ENCODE measurements around the gene LAMA2. TPM values are rescaled to one million over a fixed set of nuclear protein-coding genes. Genes with fewer than 3 reads are reported as not detected.

LAMA2 gene
- total RNA-seq, 4 donors from 2014 or later: 15.4 to 55.3 (median 38.7) TPM

GRCh38 chr6:129417416-129418086 is 534.6 kb downstream of the LAMA2 start:
- Histone ChIP-seq H3K36me3 (no peaks in the 10 kb centered on the region), H3K27ac (no peak overlapping the region), H3K4me3 (no peak overlapping the region), H3K9me3 (no peaks in the 10 kb centered on the region), H3K4me1 (no peaks in the 10 kb centered on the region), H3K27me3 (no peaks in the 10 kb centered on the region)
- no peak for DNase-seq
- TF ChIP-seq POLR2A (IDR thresholded peaks at IDR 0.05) (no peak), CTCF (IDR thresholded peaks at IDR 0.05) (no peak)

- H3K4me3 ChIP-seq: no peak overlapping the region
- H3K27me3 ChIP-seq: no peaks in the 10 kb centered on the region
- no peaks in the 10 kb centered on the region for H3K4me1 ChIP-seq
- no peaks in the 10 kb centered on the region for H3K9me3 ChIP-seq
- H3K27ac ChIP-seq: no peak overlapping the region
- TF ChIP-seq POLR2A (IDR thresholded peaks at IDR 0.05) (no peak), CTCF (IDR thresholded peaks at IDR 0.05) (no peak)
- DNase-seq: no peak
- H3K36me3 ChIP-seq: no peaks in the 10 kb centered on the region
These were observed 536.4 kb downstream of the LAMA2 start for GRCh38 chr6:129419324-129419723.

GRCh38 chr6:129426343-129426742 is 543.4 kb downstream of the LAMA2 start:
- no peak for DNase-seq
- H3K27me3 ChIP-seq: no peaks in the 10 kb centered on the region

GRCh38 chr6:129429956-129430355 is 547.0 kb downstream of the LAMA2 start:
- H3K27ac ChIP-seq: no peak overlapping the region
- H3K9me3 ChIP-seq: no peaks in the 10 kb centered on the region
- H3K27me3 ChIP-seq: no peaks in the 10 kb centered on the region
- H3K4me3 ChIP-seq: no peak overlapping the region
- TF ChIP-seq POLR2A (IDR thresholded peaks at IDR 0.05) (no peak), CTCF (IDR thresholded peaks at IDR 0.05) (no peak)
- no peaks in the 10 kb centered on the region for H3K36me3 ChIP-seq
- DNase-seq: no peak
- no peaks in the 10 kb centered on the region for H3K4me1 ChIP-seq

More at GRCh38 chr6:129426343-129426742, 543.4 kb downstream of the LAMA2 start:
- Histone ChIP-seq H3K27ac (no peak overlapping the region), H3K4me3 (no peak overlapping the region), H3K9me3 (no peaks in the 10 kb centered on the region), H3K36me3 (no peaks in the 10 kb centered on the region), H3K4me1 (no peaks in the 10 kb centered on the region)
- TF ChIP-seq POLR2A (IDR thresholded peaks at IDR 0.05) (no peak), CTCF (IDR thresholded peaks at IDR 0.05) (no peak)

GRCh38 chr6:129432738-129433137 is 549.8 kb downstream of the LAMA2 start:
- H3K27ac ChIP-seq: no peak overlapping the region
- DNase-seq: no peak
- H3K27me3 ChIP-seq: no peaks in the 10 kb centered on the region
- no peak for TF ChIP-seq POLR2A (IDR thresholded peaks at IDR 0.05)
- TF ChIP-seq CTCF (IDR thresholded peaks at IDR 0.05): no peak
- no peaks in the 10 kb centered on the region for H3K36me3 ChIP-seq
- no peaks in the 10 kb centered on the region for H3K9me3 ChIP-seq
- no peak overlapping the region for H3K4me3 ChIP-seq
- H3K4me1 ChIP-seq: no peaks in the 10 kb centered on the region
